Hepatocyte (in vitro differentiated cells): Measurements from ENCODE around the gene NOL12. TPM values are rescaled to one million over a fixed set of nuclear protein-coding genes. Genes with fewer than 3 reads are reported as not detected.

Experiments
- DNase-seq: peaks from one replicate; pipeline ENCODE4 v3.0.0-alpha.2; 2016; ENCODE audit warnings: low spot score
- H2AFZ ChIP-seq: fragments of 200-600 bp; sonication (generic); 2 replicates; pipeline ENCODE4 v1.6.0; 2016; ENCODE audit warnings: antibody characterized with exemption, mild to moderate bottlenecking
- H3K27ac ChIP-seq: fragments of 200-600 bp; sonication (generic); 2 replicates; pipeline ENCODE4 v1.5.1; 2016; ENCODE audit warnings: mild to moderate bottlenecking
- H3K27me3 ChIP-seq: fragments of 200-600 bp; sonication (generic); 2 replicates; pipeline ENCODE4 v1.6.1; 2016
- H3K36me3 ChIP-seq: fragments of 200-600 bp; sonication (generic); replicated peaks from 2 replicates; pipeline ENCODE4 v1.5.1; 2016; ENCODE audit warnings: low read depth; ENCODE audit not compliant: insufficient read depth
- H3K4me1 ChIP-seq: fragments of 200-600 bp; sonication (generic); 2 replicates; pipeline ENCODE4 v1.5.1; 2016; ENCODE audit warnings: mild to moderate bottlenecking, moderate library complexity; ENCODE audit not compliant: insufficient read depth
- H3K4me2 ChIP-seq: fragments of 200-600 bp; sonication (generic); 2 replicates; pipeline ENCODE4 v1.6.0; 2016
- H3K4me3 ChIP-seq: fragments of 200-600 bp; sonication (generic); 2 replicates; pipeline ENCODE4 v1.5.1; 2016; ENCODE audit warnings: mild to moderate bottlenecking
- H3K79me2 ChIP-seq: fragments of 200-600 bp; sonication (generic); 2 replicates; pipeline ENCODE4 v1.6.0; 2017; ENCODE audit warnings: mild to moderate bottlenecking
- H3K9me2 ChIP-seq: fragments of 200-600 bp; sonication (generic); replicated peaks from 2 replicates; pipeline ENCODE4 v1.6.0; 2017; ENCODE audit warnings: mild to moderate bottlenecking; ENCODE audit not compliant: insufficient read depth
- H3K9me3 ChIP-seq: fragments of 200-600 bp; sonication (generic); 2 replicates; pipeline ENCODE4 v1.5.1; 2016; ENCODE audit warnings: low read depth, mild to moderate bottlenecking
- H4K20me1 ChIP-seq: fragments of 200-600 bp; sonication (generic); 2 replicates; pipeline ENCODE4 v1.6.0; 2016; ENCODE audit warnings: mild to moderate bottlenecking; ENCODE audit not compliant: insufficient read depth, poor library complexity, severe bottlenecking
- CTCF ChIP-seq: fragments of 200-600 bp; sonication (generic); IDR thresholded peaks from 2 replicates; pipeline ENCODE4 v1.5.1; 2016; ENCODE audit warnings: antibody characterized with exemption, mild to moderate bottlenecking; ENCODE audit not compliant: poor library complexity
- EZH2 ChIP-seq: fragments of 200-600 bp; sonication (generic); IDR thresholded peaks from 2 replicates; pipeline ENCODE4 v1.6.1; 2016; ENCODE audit warnings: antibody characterized with exemption, mild to moderate bottlenecking, borderline replicate concordance
- EZH2phosphoT487 ChIP-seq: fragments of 200-600 bp; sonication (generic); IDR thresholded peaks from one replicate; pipeline ENCODE4 v1.6.1; 2018; ENCODE audit warnings: antibody characterized with exemption, mild to moderate bottlenecking, low read depth, moderate library complexity; ENCODE audit not compliant: unreplicated experiment, severe bottlenecking
- WGBS: methylation state at CpG from one replicate; pipeline ENCODE4 v1.1.6; 2016; ENCODE audit warnings: low lambda C conversion rate; ENCODE audit errors: missing lambda C conversion rate; 5-methylcytosine and 5-hydroxymethylcytosine counted together
- polyA plus RNA-seq: library from polyadenylated mRNA; unstranded; fragments of >200 nt; fragmentation: Nextera tagmentation; extraction: Ambion mirVana; gene quantifications from 2 replicates; pipeline ENCODE4 v1.2.1, GENCODE V29; 2016
- total RNA-seq: library from RNA; depleted of rRNA; stranded (reverse); fragments of >200 nt; gene quantifications from 2 replicates; pipeline ENCODE4 v1.2.3, GENCODE V29; 2014

NOL12 gene
- total and polyA plus RNA-seq, 2 experiments from 2014 or later: 11.4 to 27.6 TPM

GRCh38 chr22:37703906-37704305 is 17.8 kb downstream of the NOL12 start:
- no peaks in the 10 kb centered on the region for H3K4me1 ChIP-seq
- H4K20me1 ChIP-seq: no peaks in the 10 kb centered on the region
- H3K27me3 ChIP-seq: no peaks in the 10 kb centered on the region
- WGBS: 80% methylated on average over 7 of the region's 7 CpGs
- no peaks in the 10 kb centered on the region for H3K79me2 ChIP-seq
- no peak overlapping the region for H3K4me3 ChIP-seq
- H3K4me2 ChIP-seq: no peak overlapping the region
- no peaks in the 10 kb centered on the region for H3K9me2 ChIP-seq
- H3K9me3 ChIP-seq: no peaks in the 10 kb centered on the region
- no peak for DNase-seq
- H3K36me3 ChIP-seq: no peaks in the 10 kb centered on the region
- no peak overlapping the region for H2AFZ ChIP-seq
- TF ChIP-seq CTCF: no peak
- TF ChIP-seq EZH2: no peak
- no peak for TF ChIP-seq EZH2phosphoT487
- H3K27ac ChIP-seq: no peak overlapping the region

GRCh38 chr22:37704645-37705044 is 18.5 kb downstream of the NOL12 start:
- WGBS: 95% methylated on average over 3 of the region's 3 CpGs
- H3K36me3 ChIP-seq: no peaks in the 10 kb centered on the region

GRCh38 chr22:37705205-37705604 is 19.1 kb downstream of the NOL12 start:
- no peak for DNase-seq
- TF ChIP-seq EZH2 (no peak), CTCF (no peak), EZH2phosphoT487 (no peak)
- Histone ChIP-seq H3K79me2 (no peaks in the 10 kb centered on the region), H3K4me2 (no peak overlapping the region), H4K20me1 (no peaks in the 10 kb centered on the region), H3K27ac (no peak overlapping the region), H3K4me1 (no peaks in the 10 kb centered on the region), H3K36me3 (no peaks in the 10 kb centered on the region), H3K9me2 (no peaks in the 10 kb centered on the region), H3K27me3 (no peaks in the 10 kb centered on the region), H3K9me3 (no peaks in the 10 kb centered on the region), H2AFZ (no peak overlapping the region), H3K4me3 (no peak overlapping the region)
- 100% methylated on average over 3 of the region's 3 CpGs for WGBS

More at GRCh38 chr22:37704645-37705044, 18.5 kb downstream of the NOL12 start:
- Histone ChIP-seq H3K79me2 (no peaks in the 10 kb centered on the region), H3K4me1 (no peaks in the 10 kb centered on the region), H3K4me3 (no peak overlapping the region), H3K27ac (no peak overlapping the region), H3K9me3 (no peaks in the 10 kb centered on the region), H3K4me2 (no peak overlapping the region), H3K9me2 (no peaks in the 10 kb centered on the region), H4K20me1 (no peaks in the 10 kb centered on the region), H2AFZ (no peak overlapping the region), H3K27me3 (no peaks in the 10 kb centered on the region)
- no peak for DNase-seq
- TF ChIP-seq EZH2phosphoT487 (no peak), EZH2 (no peak)

GRCh38 chr22:37708580-37709444 is 22.7 kb downstream of the NOL12 start:
- DNase-seq: no peak
- no peaks in the 10 kb centered on the region for H3K79me2 ChIP-seq
- no peak overlapping the region for H2AFZ ChIP-seq
- no peak for TF ChIP-seq CTCF
- TF ChIP-seq EZH2: no peak
- WGBS: 93% methylated on average over 24 of the region's 25 CpGs
- H4K20me1 ChIP-seq: no peaks in the 10 kb centered on the region
- no peaks in the 10 kb centered on the region for H3K9me3 ChIP-seq
- no peak overlapping the region for H3K27ac ChIP-seq
- H3K4me3 ChIP-seq: no peak overlapping the region
- H3K27me3 ChIP-seq: no peaks in the 10 kb centered on the region
- no peak overlapping the region for H3K4me2 ChIP-seq
- H3K4me1 ChIP-seq: no peaks in the 10 kb centered on the region
- no peaks in the 10 kb centered on the region for H3K36me3 ChIP-seq
- no peaks in the 10 kb centered on the region for H3K9me2 ChIP-seq
